ENCODE results near the gene USH2A.

GRCh38 chr1:216261631-216262030 is 161.6 kb downstream of the USH2A start:
- no peak for TF ChIP-seq POLR2A (IDR thresholded peaks at IDR 0.05)
- no peak for TF ChIP-seq CTCF (IDR thresholded peaks at IDR 0.05)

Measured in prostate gland (tissue), 2 donors.